Mucosa of descending colon (tissue), 3 donors: Measurements from ENCODE around the gene ING4. TPM values are rescaled to one million over a fixed set of nuclear protein-coding genes. Genes with fewer than 3 reads are reported as not detected.

Experiments used
- ATAC-seq: fragments of 200-7000 bp; cut with Tn5 transposase; one replicate; pipeline ENCODE4 v1.9.1; 2020; ENCODE audit warnings: mild to moderate bottlenecking, moderate library complexity
- DNase-seq, 3 donors: peaks; one replicate each; pipeline ENCODE4 v3.0.0-alpha.2; 2020
- H3K36me3 ChIP-seq: fragments of 200-600 bp; one replicate; pipeline ENCODE4 v1.8.0; 2021; ENCODE audit warnings: low read depth, mild to moderate bottlenecking
- H3K4me1 ChIP-seq: fragments of 200-600 bp; one replicate; pipeline ENCODE4 v1.8.0; 2021; ENCODE audit warnings: low read depth, mild to moderate bottlenecking
- H3K4me3 ChIP-seq: fragments of 200-600 bp; one replicate; pipeline ENCODE4 v1.8.0; 2021; ENCODE audit warnings: mild to moderate bottlenecking
- H3K9me3 ChIP-seq: fragments of 200-600 bp; one replicate; pipeline ENCODE4 v1.8.0; 2021; ENCODE audit warnings: mild to moderate bottlenecking
- intact Hi-C, 2 donors: fragments of 100-400 bp; cut with DNase I in 1 of 2; cut with micrococcal nuclease in 1 of 2; formaldehyde crosslinking; loops; one replicate each; pipeline versions ENCODE4 v1.11.0 to v1.11.1; 2022; cut with DNase I, micrococcal nuclease
- total RNA-seq, 3 donors: library from RNA; stranded (reverse); fragmentation: NEBNext Ultra II Directional in 2 of 3; extraction: Animal tissue kit (Norgen Biotek cat#: 25700) in 2 of 3; gene quantifications; one replicate each; pipeline versions ENCODE4 v1.2.1 to v1.2.4, GENCODE V29; 2021 to 2023
- TF ChIP-seq, protein P1 (sequence below): fragments of 200-600 bp; IDR thresholded peaks from one replicate; pipeline ENCODE4 v1.8.0; 2022; ENCODE audit warnings: antibody characterized with exemption, mild to moderate bottlenecking
- donor health status: DM: no; HTN: no; CAD: no; lungs with moderate emphysema.
- donor health status: DM: no; HTN: no; CAD: no.
- donor health status: DM: no; HTN: yes; CAD: no.

Gene ING4
- total RNA-seq, 3 donors from 2014 or later = 28.9 to 46.9 (median 45.9) TPM

DNA sequence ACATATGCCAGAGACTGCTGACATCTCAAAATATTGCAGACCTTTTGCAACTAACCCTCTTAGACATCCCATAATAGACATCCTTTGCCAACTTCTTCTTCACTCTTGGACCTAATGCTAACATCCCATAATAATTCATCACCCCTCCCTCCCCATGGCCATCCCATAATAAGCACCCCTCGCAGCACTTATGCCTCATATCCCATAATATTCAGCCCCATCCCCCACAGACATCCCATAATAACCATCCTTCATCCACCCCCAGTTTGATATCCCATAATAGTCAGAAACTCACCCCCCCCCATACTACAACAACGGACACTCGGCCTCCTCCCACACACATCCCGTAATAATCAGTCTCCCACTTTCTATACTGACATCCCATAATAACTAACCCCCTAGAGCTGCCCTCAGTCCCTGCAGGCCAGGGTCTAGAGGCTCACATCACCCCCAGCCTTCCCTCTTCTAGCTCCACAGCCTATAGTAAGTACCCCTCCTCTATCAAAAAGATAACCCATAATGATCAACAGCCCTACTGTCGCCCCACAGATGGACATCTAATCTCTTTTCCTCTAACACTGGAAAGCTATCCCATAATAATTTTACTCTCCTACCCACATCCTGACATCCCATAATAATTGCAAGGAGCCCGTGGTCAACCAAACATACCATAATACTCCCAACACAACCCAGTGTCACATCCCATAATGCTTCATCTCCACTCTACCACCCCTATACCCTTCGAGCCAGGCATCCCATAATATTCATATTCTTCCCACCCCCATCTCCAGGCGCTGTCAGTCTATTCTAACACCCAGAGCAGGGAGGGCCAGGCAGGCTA, 54.9 kb downstream of the ING4 start:
- H3K9me3 ChIP-seq = no peaks in the 10 kb centered on the region
- peaks cover 39% of the 10 kb centered on the region for H3K4me1 ChIP-seq
- TF ChIP-seq, protein P1, sequence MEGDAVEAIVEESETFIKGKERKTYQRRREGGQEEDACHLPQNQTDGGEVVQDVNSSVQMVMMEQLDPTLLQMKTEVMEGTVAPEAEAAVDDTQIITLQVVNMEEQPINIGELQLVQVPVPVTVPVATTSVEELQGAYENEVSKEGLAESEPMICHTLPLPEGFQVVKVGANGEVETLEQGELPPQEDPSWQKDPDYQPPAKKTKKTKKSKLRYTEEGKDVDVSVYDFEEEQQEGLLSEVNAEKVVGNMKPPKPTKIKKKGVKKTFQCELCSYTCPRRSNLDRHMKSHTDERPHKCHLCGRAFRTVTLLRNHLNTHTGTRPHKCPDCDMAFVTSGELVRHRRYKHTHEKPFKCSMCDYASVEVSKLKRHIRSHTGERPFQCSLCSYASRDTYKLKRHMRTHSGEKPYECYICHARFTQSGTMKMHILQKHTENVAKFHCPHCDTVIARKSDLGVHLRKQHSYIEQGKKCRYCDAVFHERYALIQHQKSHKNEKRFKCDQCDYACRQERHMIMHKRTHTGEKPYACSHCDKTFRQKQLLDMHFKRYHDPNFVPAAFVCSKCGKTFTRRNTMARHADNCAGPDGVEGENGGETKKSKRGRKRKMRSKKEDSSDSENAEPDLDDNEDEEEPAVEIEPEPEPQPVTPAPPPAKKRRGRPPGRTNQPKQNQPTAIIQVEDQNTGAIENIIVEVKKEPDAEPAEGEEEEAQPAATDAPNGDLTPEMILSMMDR = no peak
- ATAC-seq (peak; percentile 50), DNase-seq (peak in 2 of 3 donors; percentile 41 to 83)
- H3K4me3 ChIP-seq = no peak overlapping the region
- no peaks in the 10 kb centered on the region for H3K36me3 ChIP-seq
- intact Hi-C loops = no loop called here

DNA sequence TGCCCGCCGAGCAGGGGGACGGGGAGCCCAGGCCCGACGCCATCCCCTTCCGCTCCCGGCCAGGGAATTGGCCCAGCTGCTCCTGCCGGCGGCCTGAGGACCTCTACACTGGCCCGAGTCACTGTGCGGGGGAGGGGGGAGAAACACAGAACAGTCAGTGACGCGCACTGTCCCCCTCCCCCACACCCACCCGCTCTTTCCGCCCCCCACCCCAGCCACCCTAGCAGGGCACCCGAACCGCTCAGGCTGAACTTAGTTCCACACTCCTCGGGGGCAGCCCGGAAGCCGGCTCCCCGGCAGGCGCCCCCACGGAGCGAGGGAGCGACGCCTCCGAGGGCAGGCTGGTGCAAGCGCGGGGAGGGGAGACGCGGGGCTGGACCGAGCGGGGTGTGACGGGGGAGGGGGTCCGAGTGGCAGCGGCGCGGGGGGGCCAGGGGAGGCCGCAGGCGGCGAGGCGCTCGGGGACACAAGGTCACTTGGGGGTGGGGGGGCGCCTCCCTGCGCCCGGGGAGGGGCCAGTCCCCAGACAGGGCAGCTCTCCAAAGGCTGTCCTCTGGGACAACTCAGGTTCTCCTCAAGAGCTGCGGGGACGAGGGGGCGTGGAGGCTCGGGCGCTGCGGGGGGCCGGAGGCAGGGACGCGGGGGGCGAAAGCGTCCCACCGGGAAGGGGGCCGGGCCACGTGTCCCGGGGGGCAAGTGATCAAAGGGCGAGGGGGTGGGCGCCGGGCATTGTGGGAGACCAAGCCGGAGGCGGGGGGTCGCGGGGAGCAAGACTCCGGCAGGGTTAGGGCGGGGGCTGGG, 56.4 kb downstream of the ING4 start:
- Histone ChIP-seq H3K4me3 (peak overlapping the region; percentile 90), H3K36me3 (no peaks in the 10 kb centered on the region), H3K4me1 (peaks cover 27% of the 10 kb centered on the region), H3K9me3 (no peaks in the 10 kb centered on the region)
- peak; percentile 78 to 86 (median 78) for DNase-seq
- peak; percentile 38 for ATAC-seq
- TF ChIP-seq, protein P1 = no peak
- intact Hi-C loops = no loop called here

DNA sequence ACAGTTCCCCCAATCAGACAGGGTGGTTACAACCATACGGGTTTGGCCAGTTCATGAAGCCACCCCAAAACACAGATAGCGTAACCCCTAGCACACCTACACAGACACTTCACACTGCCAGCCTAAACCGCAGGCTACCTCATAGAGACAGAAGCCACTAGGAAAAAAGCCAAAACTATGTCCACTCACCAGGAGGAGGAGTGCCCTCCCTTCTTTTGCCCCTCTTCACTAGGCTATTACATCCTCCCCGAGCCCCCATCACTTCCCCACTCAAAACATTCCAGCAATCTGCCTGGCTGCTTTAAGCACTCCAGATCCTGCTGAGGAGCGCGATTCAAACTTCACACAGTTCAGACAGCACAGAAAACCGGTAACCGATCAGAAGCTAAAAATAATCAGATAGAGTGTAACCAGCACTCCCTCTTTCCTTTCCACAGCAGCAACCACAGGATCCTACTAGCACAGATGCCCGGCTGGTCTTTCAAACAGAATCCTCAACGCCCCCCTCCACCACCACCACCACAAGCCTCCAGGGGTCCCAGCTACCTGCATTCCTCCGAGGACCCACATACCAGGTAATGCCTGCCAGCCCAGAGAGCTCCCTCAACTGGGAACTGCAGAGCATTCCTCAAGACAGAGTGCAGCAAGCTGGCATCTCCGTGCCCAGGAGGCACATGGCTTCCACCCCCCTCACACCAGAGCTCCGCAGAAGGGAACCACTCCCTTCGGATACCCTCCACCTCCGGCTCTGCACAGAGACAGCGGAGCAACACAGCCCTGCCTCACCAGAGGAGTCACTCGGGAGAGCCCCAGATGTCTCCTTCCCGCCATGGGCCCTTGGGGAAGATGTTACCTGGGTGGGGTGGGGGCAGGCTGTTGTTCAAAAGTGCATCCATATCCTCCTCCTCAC, 57.2 kb downstream of the ING4 start:
- TF ChIP-seq, protein P1 = no peak
- ATAC-seq (peak; percentile 12), DNase-seq (peak in 1 of 3 donors; percentile 41)
- intact Hi-C loops = no loop called here
- H3K4me1 ChIP-seq = peaks cover 27% of the 10 kb centered on the region
- H3K9me3 ChIP-seq = no peaks in the 10 kb centered on the region
- H3K36me3 ChIP-seq = peaks cover 5% of the 10 kb centered on the region
- peak overlapping the region; percentile 90 for H3K4me3 ChIP-seq

DNA sequence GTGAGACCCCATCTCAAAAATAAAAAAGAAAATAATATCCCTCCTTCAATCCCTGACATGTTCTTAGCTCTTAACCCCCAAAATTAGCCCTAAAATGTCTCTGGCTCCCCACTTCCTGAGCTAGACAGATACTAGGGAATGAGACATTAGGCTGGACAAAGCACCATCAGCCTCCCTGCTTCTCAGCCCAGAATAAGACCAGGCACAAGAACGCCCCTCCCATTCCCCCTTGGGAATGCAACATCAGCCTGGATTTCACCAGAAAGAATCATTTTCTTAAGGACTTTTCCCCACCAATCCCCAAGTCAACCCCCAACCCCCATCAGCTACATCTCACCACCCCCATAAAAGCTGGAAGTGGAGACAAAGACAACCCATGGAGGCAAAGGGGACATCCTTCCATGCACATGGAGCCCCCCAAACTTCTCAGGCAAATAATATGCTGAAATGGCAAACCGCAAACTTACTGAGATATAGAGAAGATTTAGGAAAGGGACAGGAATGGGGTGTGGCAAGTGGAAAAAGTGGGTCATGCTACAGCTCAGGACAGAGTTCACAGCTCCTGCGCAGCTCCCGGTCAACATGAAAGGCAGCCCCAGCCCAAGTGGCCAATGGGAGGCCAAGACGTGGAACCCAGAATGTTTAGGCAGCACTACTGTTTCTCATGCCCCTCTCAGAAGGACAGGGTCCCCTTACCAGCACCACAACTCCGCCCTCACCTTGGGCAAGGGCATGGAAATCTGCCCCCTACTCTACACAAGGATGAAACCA, 58.5 kb downstream of the ING4 start:
- Histone ChIP-seq H3K4me3 (no peak overlapping the region), H3K9me3 (no peaks in the 10 kb centered on the region), H3K4me1 (peaks cover 27% of the 10 kb centered on the region), H3K36me3 (peaks cover 11% of the 10 kb centered on the region)
- ATAC-seq (no peak), DNase-seq (no peak)
- intact Hi-C loops = no loop called here
- TF ChIP-seq, protein P1 = no peak
